ENCODE results near the gene COA7.
A peak's percentile ranks its signal among the peaks of the same experiment; 100 is the strongest.

The COA7 gene

DNA sequence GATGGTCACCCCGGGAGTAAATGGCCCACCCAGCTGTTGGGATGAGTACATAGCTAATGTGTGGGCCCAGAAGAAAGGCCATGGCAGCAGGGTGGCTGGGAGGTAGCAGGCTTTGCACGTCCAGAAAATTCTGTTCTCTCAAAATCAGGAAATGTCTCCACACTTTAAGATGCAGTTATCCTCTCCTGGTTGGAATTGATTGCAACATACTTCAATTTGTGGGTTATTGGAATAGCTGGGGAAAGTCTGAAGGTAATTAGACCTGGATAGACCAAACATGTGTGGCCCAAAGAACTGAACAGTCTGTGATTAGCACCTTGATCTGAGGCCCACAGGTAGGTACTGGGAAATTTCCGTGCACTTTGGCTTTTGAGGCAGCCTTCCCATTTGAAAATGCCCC, 30.2 kb downstream of the COA7 start:
- DNase-seq: no peak

DNA sequence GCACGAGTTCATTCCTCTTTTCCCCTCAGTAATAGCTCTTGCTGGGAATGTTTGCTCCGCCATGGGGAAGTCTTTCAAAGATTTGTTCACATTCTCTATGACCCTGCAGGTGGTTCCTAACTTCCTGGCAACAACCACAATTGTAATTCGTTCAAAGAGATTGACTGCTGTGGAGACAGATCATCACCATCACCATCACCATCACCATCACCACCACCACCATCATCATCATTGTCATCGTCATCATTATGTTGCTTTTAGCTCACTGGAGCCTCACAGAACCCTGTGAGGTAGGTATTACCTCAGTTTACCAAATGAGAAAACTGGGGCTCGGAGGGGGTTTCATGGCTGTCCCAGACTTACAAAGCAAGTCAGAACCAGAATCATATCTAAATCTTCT, 30.9 kb downstream of the COA7 start:
- no peak for DNase-seq

DNA sequence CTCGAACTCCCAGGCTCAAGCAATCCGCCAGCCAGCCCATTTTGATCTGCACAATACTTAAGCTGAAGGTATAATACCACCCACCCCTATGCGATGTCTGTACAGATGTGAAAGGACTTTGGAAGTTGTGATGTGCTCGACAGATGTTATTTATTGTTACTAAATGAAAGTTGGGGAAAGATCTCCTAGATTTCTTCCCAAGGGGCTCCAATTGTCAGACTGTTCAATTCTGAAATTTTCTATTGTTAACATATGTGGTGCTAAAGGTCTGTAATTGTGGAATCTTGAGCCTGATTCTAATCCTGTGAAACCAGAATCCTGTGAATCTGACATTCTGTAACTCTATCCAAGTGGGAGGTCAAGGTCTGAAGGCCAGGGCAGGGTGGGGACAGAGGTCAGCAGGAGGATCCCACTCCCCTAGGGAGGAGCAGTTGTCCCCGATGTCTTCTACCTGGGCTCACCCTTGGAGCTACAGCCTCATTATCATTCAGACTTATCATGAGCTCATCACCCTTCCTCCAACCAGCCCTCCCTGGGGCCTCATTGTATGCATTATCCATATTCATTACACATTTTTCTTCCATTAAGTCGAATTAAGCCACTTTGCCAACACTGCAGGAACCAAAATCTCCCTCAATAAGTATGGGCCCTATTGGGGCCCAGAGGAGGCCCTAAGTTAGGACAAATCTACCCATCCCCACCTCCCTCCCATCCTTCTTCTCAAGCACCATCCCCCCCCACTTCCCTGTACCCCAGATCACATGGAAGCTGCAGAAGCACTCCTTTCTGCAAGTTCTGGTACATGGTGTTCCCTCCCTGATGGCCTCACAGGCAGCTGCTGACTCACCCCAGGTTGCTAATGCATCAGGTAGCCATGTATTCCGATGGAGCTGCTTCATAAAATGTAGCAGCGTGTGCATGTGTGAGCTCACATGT, 32.9 kb downstream of the COA7 start:
- no peak for DNase-seq

DNA sequence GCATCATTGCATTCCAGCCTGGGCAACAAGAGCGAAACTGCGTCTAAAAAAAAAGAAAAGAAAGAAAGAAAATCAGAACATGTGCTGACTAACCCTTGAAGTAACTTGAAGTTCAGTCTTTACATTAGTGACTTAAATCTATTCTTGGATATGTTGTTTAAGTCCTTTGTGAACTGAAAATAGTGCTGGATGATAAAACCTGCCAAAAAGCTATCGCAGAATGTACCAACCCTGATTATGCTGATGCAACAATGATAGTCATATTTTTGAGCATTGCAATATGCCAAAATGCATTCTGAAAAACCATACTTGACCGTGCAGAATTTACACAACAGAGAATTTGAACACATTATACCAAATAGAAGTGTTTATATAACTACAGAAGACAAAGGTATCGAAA, 34.4 kb downstream of the COA7 start:
- no peak for DNase-seq

DNA sequence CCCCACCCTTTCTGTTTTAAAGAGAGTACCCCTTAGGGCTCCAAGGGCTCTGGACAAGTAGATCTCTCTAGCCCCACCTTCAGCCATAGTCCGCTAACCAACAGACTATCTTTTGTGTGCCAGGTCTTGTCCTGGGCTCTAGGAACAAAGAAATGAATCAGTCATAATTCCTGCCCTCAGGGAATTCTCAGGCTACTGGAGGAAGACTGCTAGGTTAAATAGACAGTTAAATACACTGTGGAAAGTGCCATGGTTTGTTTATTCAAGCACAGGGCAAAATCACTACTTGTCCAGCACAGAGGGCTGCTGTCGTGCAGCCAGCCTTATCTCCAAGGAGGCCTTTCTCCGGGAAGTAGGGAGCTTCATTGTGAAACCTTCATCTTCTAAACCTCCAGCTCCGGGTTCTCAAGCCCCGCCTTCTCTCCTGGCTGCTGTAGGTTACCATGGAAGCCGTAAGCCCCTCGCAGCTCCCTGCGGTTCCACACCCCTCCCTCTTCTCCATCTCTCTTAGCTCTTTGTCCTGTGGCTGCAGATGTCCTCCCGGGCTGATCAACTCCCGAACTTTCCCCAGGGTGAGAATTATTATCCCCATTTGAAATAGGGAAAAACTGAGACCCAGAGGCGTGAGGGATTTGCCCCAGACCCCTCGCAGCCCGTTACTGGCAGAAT, 35.4 kb downstream of the COA7 start:
- DNase-seq: no peak

DNA sequence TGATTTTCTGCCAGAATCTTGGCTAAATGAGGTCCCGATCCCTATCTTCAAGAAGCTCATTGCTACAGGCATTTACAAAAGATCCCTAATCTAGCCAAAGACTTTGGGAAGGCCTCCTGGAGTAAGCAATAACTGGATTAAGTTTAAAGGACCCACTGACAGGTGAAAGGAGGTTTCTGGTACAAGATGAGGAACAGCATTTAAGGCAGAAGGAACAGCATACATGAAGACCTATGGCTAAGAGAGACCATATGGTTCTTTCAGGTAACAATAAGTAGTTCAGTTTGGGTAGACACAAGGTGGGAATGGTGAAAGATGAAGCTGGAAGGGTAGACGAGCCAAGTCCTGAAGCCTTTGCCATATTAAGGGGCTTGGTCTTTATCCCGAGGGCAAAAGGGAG, 37.3 kb downstream of the COA7 start:
- DNase-seq: no peak

DNA sequence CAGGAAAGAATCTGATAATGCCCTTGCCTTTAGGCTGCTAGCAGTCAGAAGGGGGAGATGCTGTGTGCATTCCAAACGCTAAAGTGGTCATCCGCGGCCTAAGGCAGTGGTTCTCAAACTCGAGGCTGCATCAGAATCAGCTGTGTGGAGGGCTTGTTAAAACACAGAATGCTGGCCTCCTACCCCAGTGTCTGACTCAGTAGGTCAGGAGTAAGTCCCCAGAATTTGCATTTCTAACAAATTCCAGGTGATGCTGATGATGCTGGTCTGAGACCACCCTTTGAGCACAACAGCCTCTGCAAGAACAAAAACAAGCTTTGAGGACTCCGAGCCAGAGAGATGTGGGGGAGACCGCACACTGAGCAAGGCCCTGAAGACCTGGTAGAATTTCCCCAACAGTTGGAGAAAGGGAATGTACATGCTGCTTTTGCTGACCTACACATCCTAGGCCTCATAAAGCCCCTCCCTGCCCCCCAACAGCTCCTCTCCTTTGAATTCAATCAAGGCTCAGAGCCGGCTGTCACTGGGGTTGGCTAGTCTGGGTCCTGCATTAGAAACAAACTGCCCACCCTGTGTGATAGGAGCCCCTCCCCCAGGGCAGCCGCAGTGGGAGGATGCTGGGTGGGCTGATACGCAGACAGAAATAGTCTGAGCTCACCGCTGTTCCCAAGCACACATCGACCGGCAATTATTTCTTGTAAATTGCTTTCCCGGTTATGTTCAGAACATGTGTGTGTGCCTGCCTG, 38.1 kb downstream of the COA7 start:
- no peak for DNase-seq

DNA sequence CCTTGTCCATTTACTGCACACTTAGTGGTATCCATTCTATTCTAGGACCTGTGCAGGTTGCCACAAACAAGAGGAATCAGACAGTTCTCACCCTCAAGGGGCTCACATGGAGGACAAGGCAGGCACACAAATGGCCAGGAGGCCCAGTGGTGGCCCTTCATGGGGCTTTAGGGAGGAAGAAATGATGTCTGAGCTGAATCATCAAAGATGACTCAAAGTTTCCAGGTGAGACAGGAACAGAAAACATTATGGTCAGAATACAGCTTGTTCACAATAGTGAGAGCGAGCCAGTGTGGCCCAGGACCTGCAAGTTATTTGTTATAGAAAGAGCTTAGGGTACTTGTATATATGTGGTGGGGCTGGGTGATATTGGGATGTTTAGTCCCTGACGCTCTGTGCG, 38.8 kb downstream of the COA7 start:
- no peak for DNase-seq

DNA sequence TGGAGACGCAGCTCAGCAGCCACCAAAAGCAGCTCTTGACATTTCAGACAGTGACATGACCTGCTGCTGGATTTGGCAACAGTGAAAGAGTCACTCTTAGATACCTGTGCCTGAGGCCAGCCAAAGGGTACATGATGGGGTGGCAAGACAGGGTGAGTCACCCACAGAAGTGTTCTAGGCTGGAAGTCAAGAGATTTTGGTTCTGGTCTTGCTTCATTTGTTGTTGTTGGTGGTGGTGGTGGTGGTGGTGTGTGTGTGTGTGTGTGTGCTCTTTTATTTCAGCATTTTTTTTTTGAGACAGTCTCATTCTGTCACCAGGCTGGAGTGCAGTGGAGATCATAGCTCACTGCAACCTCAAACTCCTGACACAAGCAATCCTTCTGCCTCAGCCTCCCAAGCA, 39.4 kb downstream of the COA7 start:
- no peak for DNase-seq

DNA sequence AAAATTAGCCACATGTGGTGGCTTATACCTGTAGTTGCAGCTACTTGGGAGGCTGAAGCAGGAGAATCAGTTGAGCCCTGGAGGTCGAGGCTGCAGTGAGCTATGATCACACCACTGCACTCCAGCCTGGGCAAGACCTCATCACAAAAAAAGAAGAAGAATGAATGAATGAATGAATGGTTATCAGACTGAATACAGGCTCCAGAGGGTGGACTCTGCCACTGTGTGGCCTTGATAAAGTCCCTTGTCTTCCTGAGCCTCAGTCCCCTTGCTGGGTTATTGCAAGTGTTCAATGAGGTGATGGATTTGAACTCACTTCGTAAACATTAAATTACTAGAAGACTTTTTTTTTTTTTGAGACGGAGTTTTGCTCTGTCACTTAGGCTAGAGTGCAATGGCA, 40.4 kb downstream of the COA7 start:
- DNase-seq: no peak

DNA sequence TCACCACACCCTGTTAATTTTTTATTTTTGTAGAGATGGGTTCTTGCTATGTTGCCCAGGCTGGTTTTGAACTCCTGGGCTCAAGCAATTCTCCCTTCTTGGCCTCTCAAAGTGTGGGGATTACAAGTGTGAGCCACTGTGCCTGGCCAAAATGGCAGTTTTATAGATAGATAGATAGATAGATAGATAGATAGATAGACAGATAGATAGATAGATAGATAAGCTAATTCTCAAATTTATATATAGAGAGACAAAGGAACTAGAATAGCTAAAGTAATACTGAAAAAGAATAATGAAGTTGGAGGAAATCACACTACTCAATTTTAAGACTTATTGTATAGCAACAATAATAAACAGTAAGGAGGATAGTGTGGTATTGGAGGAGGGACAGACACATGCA, 44.1 kb downstream of the COA7 start:
- DNase-seq: no peak

DNA sequence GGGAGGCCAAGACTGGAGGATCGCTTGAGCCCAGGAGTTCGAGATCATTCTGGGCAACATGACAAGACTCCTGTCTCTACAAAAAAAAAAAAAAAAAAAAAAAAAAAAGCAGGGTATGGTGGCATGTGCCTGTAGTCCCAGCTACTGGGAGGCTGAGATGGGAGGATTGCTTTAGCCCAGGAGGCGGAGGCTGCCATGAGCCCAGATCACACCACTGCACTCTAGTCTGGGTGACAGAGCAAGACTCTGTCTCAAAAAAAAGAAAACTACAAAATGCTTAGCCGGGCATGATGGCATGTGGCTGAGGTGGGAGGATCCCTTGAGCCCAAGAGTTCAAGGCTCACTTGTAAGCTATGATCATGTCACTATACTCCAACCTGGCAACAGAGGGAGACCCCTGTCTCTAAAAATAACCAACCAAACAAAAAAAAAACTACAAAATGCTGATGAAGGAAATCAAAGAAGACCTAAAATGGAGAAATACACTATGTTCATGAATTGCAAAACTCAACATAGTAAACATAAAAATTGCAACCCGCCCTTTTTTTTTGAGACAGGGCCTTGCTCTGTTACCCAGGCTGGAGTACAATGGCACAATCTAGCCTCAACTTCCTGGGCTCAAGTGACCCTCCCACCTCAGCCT, 44.8 kb downstream of the COA7 start:
- no peak for DNase-seq

DNA sequence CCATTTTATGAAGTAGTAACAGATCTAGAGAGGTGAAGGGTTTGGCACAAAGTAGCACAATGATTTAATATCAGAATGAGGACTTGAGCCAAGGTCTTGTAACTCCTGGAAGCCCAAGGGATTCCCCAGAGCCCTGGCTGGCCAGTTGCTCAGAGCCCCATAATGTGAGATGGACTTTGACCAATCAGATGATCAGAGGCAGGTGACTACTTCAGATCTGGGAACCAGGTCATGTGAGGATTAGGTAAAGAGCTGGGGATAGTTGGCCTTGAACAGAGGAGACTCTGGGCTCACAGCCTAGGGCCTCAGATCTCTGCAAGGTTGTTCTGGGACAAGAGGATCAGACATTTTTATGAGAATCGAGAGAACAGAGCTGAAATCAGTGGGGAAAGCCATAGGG, 46.2 kb downstream of the COA7 start:
- no peak for DNase-seq

DNA sequence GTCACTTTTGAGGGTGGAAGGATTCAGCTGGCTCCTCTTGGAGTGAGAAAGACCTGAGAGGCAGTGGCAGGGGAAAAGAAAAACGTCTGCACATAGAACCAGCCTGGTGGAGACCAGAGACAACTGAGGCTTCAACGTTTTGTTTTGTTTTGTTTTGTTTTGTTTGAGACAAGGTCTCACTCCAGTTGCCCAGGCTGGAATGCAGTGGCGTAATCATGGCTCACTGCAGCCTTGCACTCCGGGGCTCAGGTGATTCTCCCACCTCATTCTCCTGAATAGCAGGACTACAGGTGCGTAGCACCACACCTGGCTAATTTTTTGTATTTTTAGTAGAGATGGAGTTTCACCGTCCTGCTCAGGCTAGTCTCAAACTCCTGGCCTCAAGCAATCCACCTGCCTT, 52.9 kb downstream of the COA7 start:
- DNase-seq: no peak

DNA sequence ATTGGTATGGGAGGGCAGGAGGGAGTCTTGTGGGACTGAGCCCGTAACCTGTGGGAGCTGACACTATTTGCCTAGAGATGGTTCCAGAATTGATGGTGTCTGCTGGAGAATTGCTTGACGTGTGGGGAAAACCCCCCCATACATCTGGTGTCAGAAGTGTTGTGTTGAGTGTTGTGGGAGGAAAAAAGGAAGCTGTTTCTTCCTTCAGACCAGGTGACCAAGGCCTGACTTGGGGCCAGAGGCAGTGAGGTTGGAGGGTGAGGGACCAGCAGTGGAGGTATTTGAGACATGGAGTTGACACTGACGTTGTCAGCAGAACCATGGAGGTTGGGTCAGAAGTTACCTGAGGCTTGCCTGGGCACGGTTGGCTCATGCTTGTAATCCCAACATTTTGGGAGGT, 56.8 kb downstream of the COA7 start:
- no peak for DNase-seq

DNA sequence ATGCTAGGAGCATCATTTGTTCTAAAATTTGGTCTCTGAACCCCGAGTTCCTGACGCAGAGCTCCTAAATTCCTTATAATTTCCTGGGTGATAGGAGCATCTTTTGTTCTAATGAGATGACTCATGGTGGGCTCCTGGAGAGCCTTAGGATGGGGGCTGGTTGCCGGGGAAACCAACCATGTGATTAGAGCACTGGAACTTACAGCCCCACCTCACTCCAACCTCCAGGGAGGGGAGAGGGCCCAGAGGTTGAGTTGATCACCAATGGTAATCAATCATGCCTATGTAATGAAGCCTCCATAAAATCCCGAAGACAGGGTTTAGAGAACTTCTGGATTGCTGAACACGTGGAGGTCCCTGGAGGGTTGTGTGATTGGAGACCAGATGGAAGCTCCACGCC, 57.5 kb downstream of the COA7 start:
- no peak for DNase-seq

DNA sequence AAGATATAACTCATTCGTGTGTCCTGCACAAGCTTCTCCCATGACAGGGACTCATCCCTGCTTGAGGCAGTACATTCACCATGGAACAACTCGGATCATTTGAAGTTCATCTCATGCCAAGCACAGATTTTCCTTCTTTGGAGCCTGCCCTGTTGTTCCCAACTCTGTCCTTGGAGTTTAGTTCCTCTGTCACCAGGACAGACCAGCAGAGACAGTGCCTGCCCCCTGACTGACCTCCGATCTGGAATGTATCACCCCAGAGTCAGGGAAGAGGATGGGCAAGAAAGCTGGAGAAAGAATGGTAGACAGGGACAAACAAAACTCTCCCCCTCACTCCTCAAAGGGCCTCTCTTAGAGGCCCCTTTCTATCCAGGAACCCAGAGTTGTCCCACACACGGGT, 60.2 kb downstream of the COA7 start:
- DNase-seq: no peak

DNA sequence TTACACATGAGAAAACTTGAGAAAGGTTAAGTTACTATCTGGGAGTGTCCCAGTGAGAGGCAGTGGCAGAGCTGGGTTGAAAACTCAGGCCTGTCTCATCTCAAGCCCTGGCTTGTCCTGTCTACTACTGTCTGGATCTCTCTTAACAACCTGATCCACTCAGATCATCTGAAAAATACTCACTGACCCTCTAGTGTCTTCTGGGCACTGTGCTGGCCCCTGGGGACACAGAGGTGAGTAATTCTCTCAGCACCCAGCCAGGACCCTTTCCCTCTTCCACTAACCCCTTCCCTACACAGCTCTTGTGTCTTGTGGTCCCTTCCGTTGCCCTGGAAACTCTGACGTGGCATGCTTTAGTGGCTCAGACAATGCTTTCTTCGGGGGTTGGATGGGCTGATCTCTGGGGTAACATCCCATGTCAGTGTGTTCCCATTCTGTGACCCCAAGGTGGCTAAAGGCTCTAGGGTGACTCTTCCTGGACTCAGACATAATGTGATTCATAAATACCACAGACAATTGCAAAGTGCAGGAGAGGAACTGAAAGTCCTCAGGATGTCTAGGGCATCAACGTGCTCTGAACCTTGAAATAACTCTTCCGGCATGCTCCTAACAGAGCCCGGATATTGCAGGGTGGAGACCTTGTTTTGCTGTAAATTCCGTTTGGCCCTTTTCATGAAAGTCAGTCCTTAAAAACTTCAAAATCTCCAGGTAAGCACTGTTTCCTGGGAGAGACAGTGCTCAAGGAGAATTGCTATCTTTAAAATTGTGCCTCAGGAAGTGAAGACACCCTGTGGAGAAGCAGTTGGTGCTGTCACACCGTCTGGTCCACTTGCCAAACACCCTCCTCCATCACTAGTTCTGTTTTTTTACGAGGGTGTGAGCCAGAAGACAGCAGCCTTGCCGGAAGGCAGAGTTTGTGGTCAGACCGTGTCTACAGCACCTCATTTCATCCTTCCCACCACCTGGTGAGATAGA, 61.1 kb downstream of the COA7 start:
- peak; percentile 60 for DNase-seq

DNA sequence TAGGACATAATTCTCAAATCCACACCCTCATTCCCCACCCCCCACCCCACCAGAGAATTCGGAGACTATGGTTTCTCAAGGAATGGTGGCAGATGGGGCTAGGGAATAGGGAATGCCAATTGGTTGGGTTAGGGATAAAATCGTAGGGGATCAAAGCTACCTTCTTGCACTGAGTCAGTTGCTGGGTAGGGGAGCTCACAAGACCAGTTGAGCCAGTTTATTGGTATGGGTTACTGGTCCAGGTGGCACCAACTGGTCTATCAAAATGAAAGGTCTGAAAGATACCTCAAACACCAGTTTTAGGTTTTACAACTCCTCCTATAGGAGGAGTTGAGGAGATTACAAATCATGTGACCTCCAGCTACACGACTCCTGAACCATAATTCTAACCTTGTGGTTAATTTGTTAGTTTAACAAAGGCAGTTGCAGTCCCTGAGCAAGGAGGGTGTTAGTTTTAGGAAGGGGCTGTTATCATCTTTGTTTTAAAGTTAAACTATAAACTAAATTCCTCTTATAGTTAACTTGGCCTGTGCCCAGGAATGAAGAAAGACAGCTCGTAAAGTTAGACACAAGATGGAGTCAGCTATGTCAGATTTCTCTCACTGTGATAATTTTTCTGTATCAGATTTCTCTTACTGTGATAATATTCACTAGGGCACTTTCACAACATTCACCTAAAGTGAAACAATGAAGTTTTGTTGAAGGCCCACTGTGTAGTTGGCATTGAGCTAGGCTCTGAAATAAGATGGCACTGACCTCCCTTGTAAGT, 62.6 kb downstream of the COA7 start:
- DNase-seq: no peak
